Body of pancreas (tissue), 4 donors: Measurements from ENCODE around the gene IYD.

ENCODE experiments used
- CTCF ChIP-seq, 7 experiments: fragments of 450-650 bp in 4 of 7; fragments of 200-600 bp in 3 of 7; sonication (generic) in 3 of 7; IDR thresholded peaks; one replicate each; pipeline ENCODE4 v1.5.1; 2016 to 2019; ENCODE audit warnings: antibody characterized with exemption in 7 of 7
- POLR2A ChIP-seq, 3 donors: fragments of 450-650 bp; IDR thresholded peaks; one replicate each; pipeline ENCODE4 v1.6.1; 2016; ENCODE audit warnings: antibody characterized with exemption in 3 of 3, mild to moderate bottlenecking in 2 of 3

- TF ChIP-seq CTCF (IDR thresholded peaks at IDR 0.05) (no peak), POLR2A (IDR thresholded peaks at IDR 0.05) (no peak)
Measured at GRCh38 chr6:150417250-150417649, 48.4 kb downstream of the IYD start.
